Muscle layer of colon (tissue), 2 donors: ENCODE data around the gene CREB3L4.

Experiments
- H3K27ac ChIP-seq: one replicate; pipeline ENCODE4 v1.7.0; 2013; ENCODE audit warnings: low read depth, mild to moderate bottlenecking, low read length, moderate library complexity
- H3K27me3 ChIP-seq, 2 donors: one replicate each; pipeline ENCODE4 v1.7.0; 2013; ENCODE audit warnings: low read length in 2 of 2, mild to moderate bottlenecking in 2 of 2; ENCODE audit not compliant: insufficient read depth in 2 of 2, control insufficient read depth in 1 of 2
- H3K36me3 ChIP-seq: one replicate; pipeline ENCODE4 v1.7.0; 2013; ENCODE audit warnings: mild to moderate bottlenecking, low read length; ENCODE audit not compliant: insufficient read depth
- H3K4me1 ChIP-seq: one replicate; pipeline ENCODE4 v1.7.0; 2013; ENCODE audit warnings: mild to moderate bottlenecking, low read length; ENCODE audit not compliant: insufficient read depth
- H3K4me3 ChIP-seq, 2 donors: one replicate each; pipeline ENCODE4 v1.7.0; 2013; ENCODE audit warnings: low read length in 2 of 2, low read depth in 1 of 2, mild to moderate bottlenecking in 1 of 2, moderate library complexity in 1 of 2
- H3K9ac ChIP-seq: one replicate; pipeline ENCODE4 v1.7.0; 2013; ENCODE audit warnings: low read length
- H3K9me3 ChIP-seq: one replicate; pipeline ENCODE4 v1.7.0; 2013; ENCODE audit warnings: mild to moderate bottlenecking, low read length
- donor health status: abdominal sarcoma.
- donor health status: Adenocarcinoma of cecum.

CREB3L4 gene

GRCh38 chr1:153941826-153942725 is 25.6 kb upstream of the CREB3L4 start:
- H3K4me3 ChIP-seq: no peak overlapping the region
- H3K36me3 ChIP-seq: peaks cover 54% of the 10 kb centered on the region
- H3K9ac ChIP-seq: no peak overlapping the region
- no peaks in the 10 kb centered on the region for H3K27me3 ChIP-seq
- no peaks in the 10 kb centered on the region for H3K9me3 ChIP-seq
- no peak overlapping the region for H3K27ac ChIP-seq
- peaks cover 19% of the 10 kb centered on the region for H3K4me1 ChIP-seq

- Histone ChIP-seq H3K4me3 (no peak overlapping the region), H3K4me1 (peaks cover 22% of the 10 kb centered on the region), H3K36me3 (peaks cover 54% of the 10 kb centered on the region), H3K9me3 (no peaks in the 10 kb centered on the region), H3K9ac (no peak overlapping the region), H3K27me3 (no peaks in the 10 kb centered on the region), H3K27ac (no peak overlapping the region)
These were observed 24.7 kb upstream of the CREB3L4 start for GRCh38 chr1:153942766-153943549.

- Histone ChIP-seq H3K36me3 (peaks cover 62% of the 10 kb centered on the region), H3K4me3 (peak overlapping the region in 1 of 2 donors; percentile 58), H3K4me1 (peaks cover 22% of the 10 kb centered on the region), H3K9ac (no peak overlapping the region), H3K27ac (peak overlapping the region; percentile 69), H3K9me3 (no peaks in the 10 kb centered on the region), H3K27me3 (no peaks in the 10 kb centered on the region)
These were observed 23.5 kb upstream of the CREB3L4 start for GRCh38 chr1:153944005-153944826.

- Histone ChIP-seq H3K27me3 (no peaks in the 10 kb centered on the region), H3K36me3 (peaks cover 60% of the 10 kb centered on the region), H3K27ac (peak overlapping the region; percentile 69), H3K4me1 (peaks cover 22% of the 10 kb centered on the region), H3K9ac (peak overlapping the region; percentile 50), H3K9me3 (no peaks in the 10 kb centered on the region), H3K4me3 (peak overlapping the region; percentile 57 to 58)
These were observed 22.9 kb upstream of the CREB3L4 start for GRCh38 chr1:153944827-153945117.

GRCh38 chr1:153945131-153945794 is 22.4 kb upstream of the CREB3L4 start:
- Histone ChIP-seq H3K9me3 (no peaks in the 10 kb centered on the region), H3K27ac (peak overlapping the region; percentile 69), H3K27me3 (no peaks in the 10 kb centered on the region), H3K36me3 (peaks cover 60% of the 10 kb centered on the region), H3K4me1 (peaks cover 22% of the 10 kb centered on the region), H3K9ac (peak overlapping the region; percentile 50), H3K4me3 (peak overlapping the region; percentile 57 to 58)

- Histone ChIP-seq H3K9me3 (no peaks in the 10 kb centered on the region), H3K4me1 (peaks cover 22% of the 10 kb centered on the region), H3K36me3 (peaks cover 60% of the 10 kb centered on the region), H3K27me3 (no peaks in the 10 kb centered on the region), H3K4me3 (peak overlapping the region; percentile 57 to 58), H3K27ac (peak overlapping the region; percentile 69), H3K9ac (peak overlapping the region; percentile 50)
These were observed 21.7 kb upstream of the CREB3L4 start for GRCh38 chr1:153945795-153946621.

- Histone ChIP-seq H3K36me3 (peaks cover 62% of the 10 kb centered on the region), H3K9me3 (no peaks in the 10 kb centered on the region), H3K4me1 (peaks cover 22% of the 10 kb centered on the region), H3K4me3 (peak within 1 kb of the TSS; percentile 57 to 58), H3K27me3 (no peaks in the 10 kb centered on the region), H3K9ac (peak within 1 kb of the TSS; percentile 50), H3K27ac (peak within 1 kb of the TSS; percentile 69)
These were observed 21.0 kb upstream of the CREB3L4 start, which contains the start of gene DENND4B for GRCh38 chr1:153946622-153947241. DENND4B (minus strand) TSS chr1:153946718; CDS start chr1:153944374, 2,344 bp downstream.

GRCh38 chr1:153951183-153951582 is 16.5 kb upstream of the CREB3L4 start:
- no peak overlapping the region for H3K9ac ChIP-seq
- no peak overlapping the region for H3K27ac ChIP-seq
- H3K36me3 ChIP-seq: peaks cover 73% of the 10 kb centered on the region
- H3K4me1 ChIP-seq: peaks cover 14% of the 10 kb centered on the region
- H3K27me3 ChIP-seq: no peaks in the 10 kb centered on the region
- H3K9me3 ChIP-seq: no peaks in the 10 kb centered on the region
- no peak overlapping the region for H3K4me3 ChIP-seq

GRCh38 chr1:153951801-153952200 is 15.9 kb upstream of the CREB3L4 start:
- Histone ChIP-seq H3K36me3 (peaks cover 73% of the 10 kb centered on the region), H3K4me1 (peaks cover 18% of the 10 kb centered on the region), H3K9me3 (no peaks in the 10 kb centered on the region), H3K4me3 (no peak overlapping the region), H3K27ac (no peak overlapping the region), H3K27me3 (no peaks in the 10 kb centered on the region), H3K9ac (no peak overlapping the region)

- Histone ChIP-seq H3K4me3 (no peak overlapping the region), H3K36me3 (peaks cover 55% of the 10 kb centered on the region), H3K9ac (no peak overlapping the region), H3K4me1 (peaks cover 23% of the 10 kb centered on the region), H3K9me3 (no peaks in the 10 kb centered on the region), H3K27me3 (no peaks in the 10 kb centered on the region), H3K27ac (no peak overlapping the region)
These were observed 13.8 kb upstream of the CREB3L4 start for GRCh38 chr1:153953859-153954365.
